ENCODE results near the gene GDPD3. TPM values are rescaled to one million over a fixed set of nuclear protein-coding genes. Genes with fewer than 3 reads are reported as not detected.

The GDPD3 gene
- total and polyA plus RNA-seq, 2 of the 13 experiments (the other 11 are each of a cell fraction or from before 2014, with no cell fraction given), result 18.7 to 20.6 TPM

DNA sequence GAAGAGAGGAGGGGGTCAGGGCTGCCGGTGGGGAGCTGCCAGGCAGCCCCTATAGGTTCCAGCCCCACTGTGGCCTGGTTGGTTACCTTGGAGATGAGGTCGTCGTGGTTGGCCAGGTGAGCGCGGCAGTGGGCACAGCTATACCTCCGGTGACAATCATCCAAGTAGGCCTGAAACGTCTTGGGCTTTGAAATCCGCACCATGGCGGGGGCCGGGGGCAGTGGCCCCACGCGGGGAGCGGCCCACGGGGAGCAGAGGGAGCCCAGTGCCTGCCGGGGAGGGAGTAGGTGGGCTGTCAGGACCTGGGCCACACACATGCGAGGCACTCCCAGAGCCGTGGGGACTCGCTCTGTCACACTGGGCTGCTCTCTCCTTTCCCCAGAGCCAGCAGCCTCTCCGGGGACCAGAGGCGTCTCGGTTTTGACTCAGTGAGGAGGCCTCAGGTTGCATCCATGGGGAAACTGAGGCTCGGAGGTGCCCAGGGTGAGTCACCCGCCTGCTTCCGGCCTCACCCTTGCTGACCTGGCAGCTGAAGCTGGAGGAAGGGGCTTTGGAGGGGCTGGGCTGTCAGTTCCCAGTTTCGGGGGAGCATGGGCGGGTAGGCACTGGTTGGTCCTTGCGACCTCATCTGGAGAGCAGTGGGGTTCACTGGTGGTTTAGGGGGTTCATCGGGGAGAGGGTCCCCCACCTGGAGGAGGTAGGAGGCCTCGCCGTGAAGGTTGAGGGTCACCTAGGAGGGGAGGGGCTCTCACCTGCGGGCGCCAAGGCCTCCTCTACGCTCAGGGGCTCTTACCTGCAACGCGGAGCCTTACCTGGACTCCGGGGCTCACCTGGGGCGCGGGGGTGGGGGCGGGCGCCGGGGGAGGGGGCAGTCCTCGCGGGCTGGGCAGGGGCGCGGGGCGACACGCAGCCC, 17.9 kb downstream of the GDPD3 start (continued):
- TF ChIP-seq, protein P1, sequence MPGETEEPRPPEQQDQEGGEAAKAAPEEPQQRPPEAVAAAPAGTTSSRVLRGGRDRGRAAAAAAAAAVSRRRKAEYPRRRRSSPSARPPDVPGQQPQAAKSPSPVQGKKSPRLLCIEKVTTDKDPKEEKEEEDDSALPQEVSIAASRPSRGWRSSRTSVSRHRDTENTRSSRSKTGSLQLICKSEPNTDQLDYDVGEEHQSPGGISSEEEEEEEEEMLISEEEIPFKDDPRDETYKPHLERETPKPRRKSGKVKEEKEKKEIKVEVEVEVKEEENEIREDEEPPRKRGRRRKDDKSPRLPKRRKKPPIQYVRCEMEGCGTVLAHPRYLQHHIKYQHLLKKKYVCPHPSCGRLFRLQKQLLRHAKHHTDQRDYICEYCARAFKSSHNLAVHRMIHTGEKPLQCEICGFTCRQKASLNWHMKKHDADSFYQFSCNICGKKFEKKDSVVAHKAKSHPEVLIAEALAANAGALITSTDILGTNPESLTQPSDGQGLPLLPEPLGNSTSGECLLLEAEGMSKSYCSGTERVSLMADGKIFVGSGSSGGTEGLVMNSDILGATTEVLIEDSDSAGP (CRISPR knock-in tag; IDR thresholded peaks at IDR 0.05; ENCODE audit: borderline replicate concordance), result peak; percentile 12; the same call in 1 of the 2 replicates
- 0 out of 2 replicates have a peak, but pooled peaks have one; percentile 67 for TF ChIP-seq ZNF713 (CRISPR knock-in tag; IDR thresholded peaks at IDR 0.05)
- TF ChIP-seq, protein P2, sequence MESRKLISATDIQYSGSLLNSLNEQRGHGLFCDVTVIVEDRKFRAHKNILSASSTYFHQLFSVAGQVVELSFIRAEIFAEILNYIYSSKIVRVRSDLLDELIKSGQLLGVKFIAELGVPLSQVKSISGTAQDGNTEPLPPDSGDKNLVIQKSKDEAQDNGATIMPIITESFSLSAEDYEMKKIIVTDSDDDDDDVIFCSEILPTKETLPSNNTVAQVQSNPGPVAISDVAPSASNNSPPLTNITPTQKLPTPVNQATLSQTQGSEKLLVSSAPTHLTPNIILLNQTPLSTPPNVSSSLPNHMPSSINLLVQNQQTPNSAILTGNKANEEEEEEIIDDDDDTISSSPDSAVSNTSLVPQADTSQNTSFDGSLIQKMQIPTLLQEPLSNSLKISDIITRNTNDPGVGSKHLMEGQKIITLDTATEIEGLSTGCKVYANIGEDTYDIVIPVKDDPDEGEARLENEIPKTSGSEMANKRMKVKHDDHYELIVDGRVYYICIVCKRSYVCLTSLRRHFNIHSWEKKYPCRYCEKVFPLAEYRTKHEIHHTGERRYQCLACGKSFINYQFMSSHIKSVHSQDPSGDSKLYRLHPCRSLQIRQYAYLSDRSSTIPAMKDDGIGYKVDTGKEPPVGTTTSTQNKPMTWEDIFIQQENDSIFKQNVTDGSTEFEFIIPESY (CRISPR knock-in tag; IDR thresholded peaks at IDR 0.05), result peak; percentile 38; the same call in 1 of the 2 replicates
- TF ChIP-seq MEIS1 (CRISPR knock-in tag; IDR thresholded peaks at IDR 0.05; ENCODE audit: borderline replicate concordance), result peak; percentile 7; the same call in 1 of the 2 replicates
- TF ChIP-seq ZEB1 (IDR thresholded peaks at IDR 0.05; ENCODE audit: insufficient replicate concordance, low read depth), result peak; percentile 90
- 0 out of 2 replicates have a peak, but pooled peaks have one; percentile 13 for TF ChIP-seq KAT7 (CRISPR knock-in tag; IDR thresholded peaks at IDR 0.05; ENCODE audit: borderline replicate concordance)
- no peak for TF ChIP-seq SMAD9 (CRISPR knock-in tag; IDR thresholded peaks at IDR 0.05)
- TF ChIP-seq ZFP82 (CRISPR knock-in tag; IDR thresholded peaks at IDR 0.05; ENCODE audit: borderline replicate concordance), result 0 out of 2 replicates have a peak, but pooled peaks have one; percentile 49
- TF ChIP-seq, protein P3, sequence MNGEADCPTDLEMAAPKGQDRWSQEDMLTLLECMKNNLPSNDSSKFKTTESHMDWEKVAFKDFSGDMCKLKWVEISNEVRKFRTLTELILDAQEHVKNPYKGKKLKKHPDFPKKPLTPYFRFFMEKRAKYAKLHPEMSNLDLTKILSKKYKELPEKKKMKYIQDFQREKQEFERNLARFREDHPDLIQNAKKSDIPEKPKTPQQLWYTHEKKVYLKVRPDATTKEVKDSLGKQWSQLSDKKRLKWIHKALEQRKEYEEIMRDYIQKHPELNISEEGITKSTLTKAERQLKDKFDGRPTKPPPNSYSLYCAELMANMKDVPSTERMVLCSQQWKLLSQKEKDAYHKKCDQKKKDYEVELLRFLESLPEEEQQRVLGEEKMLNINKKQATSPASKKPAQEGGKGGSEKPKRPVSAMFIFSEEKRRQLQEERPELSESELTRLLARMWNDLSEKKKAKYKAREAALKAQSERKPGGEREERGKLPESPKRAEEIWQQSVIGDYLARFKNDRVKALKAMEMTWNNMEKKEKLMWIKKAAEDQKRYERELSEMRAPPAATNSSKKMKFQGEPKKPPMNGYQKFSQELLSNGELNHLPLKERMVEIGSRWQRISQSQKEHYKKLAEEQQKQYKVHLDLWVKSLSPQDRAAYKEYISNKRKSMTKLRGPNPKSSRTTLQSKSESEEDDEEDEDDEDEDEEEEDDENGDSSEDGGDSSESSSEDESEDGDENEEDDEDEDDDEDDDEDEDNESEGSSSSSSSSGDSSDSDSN (CRISPR knock-in tag; IDR thresholded peaks at IDR 0.05), result no peak
- TF ChIP-seq, protein P4, sequence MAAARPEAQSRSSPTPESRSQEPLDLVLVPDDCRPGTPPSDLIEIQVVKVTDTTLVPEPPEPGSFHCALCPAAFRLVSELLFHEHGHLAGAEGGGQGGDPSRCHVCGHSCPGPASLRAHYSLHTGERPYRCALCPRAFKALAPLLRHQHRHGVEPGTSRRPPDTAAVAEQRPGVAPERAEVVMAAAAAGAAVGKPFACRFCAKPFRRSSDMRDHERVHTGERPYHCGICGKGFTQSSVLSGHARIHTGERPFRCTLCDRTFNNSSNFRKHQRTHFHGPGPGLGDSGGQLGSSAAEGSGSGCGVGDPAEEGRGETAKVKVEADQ (CRISPR knock-in tag; IDR thresholded peaks at IDR 0.05; ENCODE audit: borderline replicate concordance), result 0 out of 2 replicates have a peak, but pooled peaks have one; percentile 41
- TF ChIP-seq GMEB2 (CRISPR knock-in tag; IDR thresholded peaks at IDR 0.05; ENCODE audit: low read depth), result no peak
- TF ChIP-seq GABPB1 (CRISPR knock-in tag; IDR thresholded peaks at IDR 0.05), result peak; percentile 15; the same call in 1 of the 2 replicates
- TF ChIP-seq THAP9 (CRISPR knock-in tag; IDR thresholded peaks at IDR 0.05; ENCODE audit: borderline replicate concordance), result peak; percentile 21; the same call in 1 of the 2 replicates

Measured in HepG2 (cell line).